ENCODE measurements around the gene RBMS3. TPM values are rescaled to one million over a fixed set of nuclear protein-coding genes. Genes with fewer than 3 reads are reported as not detected.

RBMS3 gene
- total RNA-seq, 2 donors from 2014 or later: 2.8 to 9.6 TPM

DNA sequence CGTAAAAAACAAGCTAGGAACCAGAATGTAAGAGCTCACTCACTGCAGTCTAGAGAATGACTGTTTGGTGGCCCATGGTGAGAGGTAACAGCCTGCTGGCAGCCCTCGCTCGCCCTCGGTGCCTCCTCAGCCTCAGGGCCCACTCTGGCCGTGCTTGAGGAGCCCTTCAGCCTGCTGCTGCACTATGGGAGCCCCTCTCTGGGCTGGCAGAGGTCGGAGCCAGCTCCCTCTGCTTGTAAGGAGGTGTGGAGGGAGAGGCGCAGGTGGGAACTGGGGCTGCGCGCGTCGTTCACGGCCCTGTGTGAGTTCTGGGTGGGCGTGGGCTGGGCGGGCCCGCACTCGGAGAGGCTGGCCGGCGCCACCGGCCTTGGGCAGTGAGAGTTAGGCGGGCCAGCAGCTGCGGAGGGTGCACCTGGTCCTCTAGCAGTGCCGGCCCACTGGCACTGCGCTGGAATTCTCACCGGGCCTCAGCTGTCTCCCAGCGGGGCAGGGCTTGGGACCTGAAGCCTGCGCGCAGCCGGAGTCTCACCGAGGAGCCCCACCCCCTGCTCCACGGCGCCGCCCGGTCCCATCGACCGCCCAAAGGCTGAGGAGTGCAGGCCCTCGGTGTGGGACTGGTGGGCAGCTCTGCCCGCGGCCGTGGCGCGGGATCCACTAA, 420.6 kb downstream of the RBMS3 start:
- no peaks in the 10 kb centered on the region for H3K27me3 ChIP-seq
- H3K27ac ChIP-seq: no peak overlapping the region
- H3K4me3 ChIP-seq: no peak overlapping the region
- no peaks in the 10 kb centered on the region for H3K36me3 ChIP-seq
- H3K4me1 ChIP-seq: no peaks in the 10 kb centered on the region
- DNase-seq: no peak
- TF ChIP-seq, protein P1, sequence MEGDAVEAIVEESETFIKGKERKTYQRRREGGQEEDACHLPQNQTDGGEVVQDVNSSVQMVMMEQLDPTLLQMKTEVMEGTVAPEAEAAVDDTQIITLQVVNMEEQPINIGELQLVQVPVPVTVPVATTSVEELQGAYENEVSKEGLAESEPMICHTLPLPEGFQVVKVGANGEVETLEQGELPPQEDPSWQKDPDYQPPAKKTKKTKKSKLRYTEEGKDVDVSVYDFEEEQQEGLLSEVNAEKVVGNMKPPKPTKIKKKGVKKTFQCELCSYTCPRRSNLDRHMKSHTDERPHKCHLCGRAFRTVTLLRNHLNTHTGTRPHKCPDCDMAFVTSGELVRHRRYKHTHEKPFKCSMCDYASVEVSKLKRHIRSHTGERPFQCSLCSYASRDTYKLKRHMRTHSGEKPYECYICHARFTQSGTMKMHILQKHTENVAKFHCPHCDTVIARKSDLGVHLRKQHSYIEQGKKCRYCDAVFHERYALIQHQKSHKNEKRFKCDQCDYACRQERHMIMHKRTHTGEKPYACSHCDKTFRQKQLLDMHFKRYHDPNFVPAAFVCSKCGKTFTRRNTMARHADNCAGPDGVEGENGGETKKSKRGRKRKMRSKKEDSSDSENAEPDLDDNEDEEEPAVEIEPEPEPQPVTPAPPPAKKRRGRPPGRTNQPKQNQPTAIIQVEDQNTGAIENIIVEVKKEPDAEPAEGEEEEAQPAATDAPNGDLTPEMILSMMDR (IDR thresholded peaks at IDR 0.05): no peak
- H3K9me3 ChIP-seq: no peaks in the 10 kb centered on the region
- intact Hi-C loops (cut with DNase I): no loop called here
- H3K9ac ChIP-seq (ENCODE audit: low read depth in 2 of 2, low read length in 2 of 2): no peak overlapping the region

DNA sequence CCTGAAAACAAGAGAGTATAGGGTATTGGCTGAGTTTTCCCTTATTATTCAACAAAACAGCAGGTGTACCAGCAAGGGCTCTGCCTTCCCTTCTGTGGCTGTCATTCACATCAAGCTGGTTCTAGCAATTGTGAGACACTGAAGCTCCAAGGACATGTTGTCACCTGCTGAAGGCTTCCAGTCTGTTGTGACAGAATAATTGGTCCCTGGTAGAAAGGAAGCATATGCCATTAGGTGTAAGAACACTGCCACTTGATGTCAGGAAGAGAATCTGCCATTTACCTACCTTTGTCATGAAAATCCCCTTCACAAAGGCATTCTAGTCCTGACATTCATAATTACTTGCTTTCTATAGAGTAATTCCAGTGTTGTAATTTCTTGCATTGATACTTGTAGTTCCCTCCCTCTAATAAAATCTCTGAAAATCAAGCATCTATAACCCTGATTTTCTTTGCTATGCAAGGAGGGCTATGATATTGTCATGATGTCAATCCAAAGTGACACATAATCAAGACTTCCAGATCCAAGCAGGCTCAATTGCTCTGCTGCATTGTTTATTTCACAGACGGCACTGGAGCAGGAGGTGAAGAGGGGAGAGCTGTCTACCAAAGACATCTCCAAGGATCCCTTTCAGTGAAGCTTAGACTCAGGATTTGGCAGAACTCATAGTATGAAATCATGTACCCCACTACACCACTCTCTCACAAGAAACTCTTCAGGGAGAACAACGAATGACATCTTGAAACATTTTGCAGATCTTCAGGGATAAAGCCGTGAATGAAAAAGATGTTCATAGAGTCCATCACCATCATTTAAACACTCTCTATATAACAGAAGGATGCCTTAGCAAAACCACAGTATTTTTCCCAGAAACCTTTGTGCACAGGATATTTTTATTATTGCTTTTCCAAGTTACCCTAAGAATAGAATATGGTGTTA, 425.3 kb downstream of the RBMS3 start:
- Histone ChIP-seq H3K4me3 (no peak overlapping the region), H3K9me3 (no peaks in the 10 kb centered on the region)

DNA sequence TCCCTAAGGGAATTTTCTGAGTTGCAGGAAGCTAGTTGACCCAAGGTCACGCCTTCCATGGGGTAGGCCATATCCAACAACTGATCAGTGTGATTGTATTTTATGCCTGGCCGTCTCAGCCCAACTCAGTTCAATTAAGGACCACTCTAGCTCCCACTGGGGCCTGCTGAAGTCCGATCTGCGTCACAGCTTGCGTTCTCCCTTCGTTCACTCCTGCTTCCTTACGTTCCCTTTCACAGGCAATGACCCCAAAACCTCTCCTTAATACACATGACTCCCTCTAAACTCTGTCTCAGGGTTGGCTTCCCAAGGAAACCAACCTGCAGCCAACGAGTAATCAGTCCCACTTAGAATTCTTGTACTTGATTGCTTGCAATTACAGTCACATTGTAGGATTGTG, 428.0 kb downstream of the RBMS3 start:
- Histone ChIP-seq H3K27me3 (no peaks in the 10 kb centered on the region), H3K4me1 (no peaks in the 10 kb centered on the region), H3K9me3 (no peaks in the 10 kb centered on the region), H3K36me3 (no peaks in the 10 kb centered on the region), H3K9ac (ENCODE audit: low read depth in 2 of 2, low read length in 2 of 2) (no peak overlapping the region), H3K4me3 (no peak overlapping the region), H3K27ac (no peak overlapping the region)
- DNase-seq: no peak
- TF ChIP-seq, protein P1 (IDR thresholded peaks at IDR 0.05): no peak
- intact Hi-C loops (cut with DNase I): no loop called here

More for the DNA sequence above, 425.3 kb downstream of the RBMS3 start:
- TF ChIP-seq, protein P1 (IDR thresholded peaks at IDR 0.05): no peak
- Histone ChIP-seq H3K27ac (no peak overlapping the region), H3K27me3 (no peaks in the 10 kb centered on the region), H3K9ac (ENCODE audit: low read depth in 2 of 2, low read length in 2 of 2) (no peak overlapping the region), H3K4me1 (no peaks in the 10 kb centered on the region), H3K36me3 (no peaks in the 10 kb centered on the region)
- intact Hi-C loops (cut with DNase I): no loop called here
- no peak for DNase-seq

DNA sequence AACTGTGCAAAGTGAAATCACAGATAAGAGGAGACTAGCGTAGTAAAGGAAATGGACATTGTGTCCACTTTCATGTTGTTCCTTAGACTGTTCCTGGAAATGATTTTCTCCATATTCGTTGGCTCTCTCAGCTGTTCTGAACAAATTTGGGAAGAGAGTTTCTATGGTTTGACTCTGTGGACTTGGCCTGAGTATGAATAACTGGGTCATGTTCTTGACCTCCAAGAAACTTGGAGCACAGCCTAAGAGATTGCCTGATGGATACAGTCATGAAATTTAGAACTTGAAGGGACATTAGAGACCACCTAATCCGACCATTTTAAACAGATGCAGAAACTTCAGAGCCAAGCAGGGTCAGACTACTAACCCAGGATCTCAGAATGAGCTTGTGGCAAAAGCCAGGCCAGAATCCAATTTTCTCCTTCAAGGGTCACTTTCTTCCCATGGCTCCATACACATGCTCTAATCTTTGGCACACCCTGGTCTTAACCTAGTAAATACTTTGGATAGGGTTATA, 430.4 kb downstream of the RBMS3 start:
- Histone ChIP-seq H3K4me3 (no peak overlapping the region), H3K9ac (ENCODE audit: low read depth in 2 of 2, low read length in 2 of 2) (no peak overlapping the region), H3K27me3 (no peaks in the 10 kb centered on the region), H3K4me1 (no peaks in the 10 kb centered on the region), H3K27ac (no peak overlapping the region), H3K9me3 (no peaks in the 10 kb centered on the region), H3K36me3 (no peaks in the 10 kb centered on the region)
- DNase-seq: no peak
- intact Hi-C loops (cut with DNase I): no loop called here
- TF ChIP-seq, protein P1 (IDR thresholded peaks at IDR 0.05): no peak

DNA sequence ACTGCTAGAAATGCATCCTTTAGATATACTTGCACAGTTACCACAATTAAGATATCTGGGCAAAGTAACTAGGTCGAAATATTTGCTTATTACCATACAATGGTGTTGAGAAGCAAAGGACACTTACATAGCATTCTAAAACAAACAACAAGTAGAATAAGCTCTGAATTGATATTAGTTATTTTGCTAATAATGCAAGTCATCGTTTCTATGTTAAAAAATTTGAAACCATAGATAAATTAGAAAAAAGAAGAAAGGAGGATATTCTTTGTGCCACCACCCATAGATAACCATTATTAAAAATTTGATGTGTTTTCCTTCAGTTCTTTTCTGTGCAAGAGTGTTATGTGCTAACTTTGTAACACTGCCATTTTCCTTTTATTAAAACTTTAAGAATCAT, 435.3 kb downstream of the RBMS3 start:
- H3K4me1 ChIP-seq: no peaks in the 10 kb centered on the region
- no peak overlapping the region for H3K27ac ChIP-seq
- H3K4me3 ChIP-seq: no peak overlapping the region
- H3K9ac ChIP-seq (ENCODE audit: low read depth in 2 of 2, low read length in 2 of 2): no peak overlapping the region
- H3K9me3 ChIP-seq: no peaks in the 10 kb centered on the region
- H3K36me3 ChIP-seq: no peaks in the 10 kb centered on the region
- H3K27me3 ChIP-seq: no peaks in the 10 kb centered on the region
- intact Hi-C loops (cut with DNase I): no loop called here
- TF ChIP-seq, protein P1 (IDR thresholded peaks at IDR 0.05): no peak
- DNase-seq: no peak

All from colonic mucosa (tissue), 4 donors.